ENCODE data around the gene ATP13A4.

Gene ATP13A4

DNA sequence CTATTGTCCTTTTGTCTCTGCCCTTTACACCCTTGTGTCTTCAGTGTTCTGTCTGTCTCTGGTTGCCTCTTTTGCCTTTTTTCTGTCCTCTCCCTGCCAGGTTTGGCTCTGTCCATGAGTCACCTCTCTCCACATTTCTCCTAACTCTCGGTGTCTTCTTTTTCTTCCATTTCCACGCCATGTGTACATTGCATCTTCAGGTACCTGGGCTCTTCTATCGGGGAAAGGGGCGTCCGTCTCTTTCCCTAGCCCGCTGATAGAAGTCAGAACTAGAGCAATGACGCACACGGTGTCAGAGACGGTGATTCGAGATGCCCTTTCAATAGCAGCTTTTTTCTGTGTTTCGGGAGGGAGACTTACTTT, 39.0 kb upstream of the ATP13A4 start:
- ChIA-PET CTCF (no interaction called here), POLR2A (ENCODE audit: low non-redundant PET) (no interaction called here)
- peak overlapping the region; percentile 85 for H3K27ac ChIP-seq
- TF ChIP-seq, protein P1, sequence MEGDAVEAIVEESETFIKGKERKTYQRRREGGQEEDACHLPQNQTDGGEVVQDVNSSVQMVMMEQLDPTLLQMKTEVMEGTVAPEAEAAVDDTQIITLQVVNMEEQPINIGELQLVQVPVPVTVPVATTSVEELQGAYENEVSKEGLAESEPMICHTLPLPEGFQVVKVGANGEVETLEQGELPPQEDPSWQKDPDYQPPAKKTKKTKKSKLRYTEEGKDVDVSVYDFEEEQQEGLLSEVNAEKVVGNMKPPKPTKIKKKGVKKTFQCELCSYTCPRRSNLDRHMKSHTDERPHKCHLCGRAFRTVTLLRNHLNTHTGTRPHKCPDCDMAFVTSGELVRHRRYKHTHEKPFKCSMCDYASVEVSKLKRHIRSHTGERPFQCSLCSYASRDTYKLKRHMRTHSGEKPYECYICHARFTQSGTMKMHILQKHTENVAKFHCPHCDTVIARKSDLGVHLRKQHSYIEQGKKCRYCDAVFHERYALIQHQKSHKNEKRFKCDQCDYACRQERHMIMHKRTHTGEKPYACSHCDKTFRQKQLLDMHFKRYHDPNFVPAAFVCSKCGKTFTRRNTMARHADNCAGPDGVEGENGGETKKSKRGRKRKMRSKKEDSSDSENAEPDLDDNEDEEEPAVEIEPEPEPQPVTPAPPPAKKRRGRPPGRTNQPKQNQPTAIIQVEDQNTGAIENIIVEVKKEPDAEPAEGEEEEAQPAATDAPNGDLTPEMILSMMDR (conservative IDR thresholded peaks at IDR 0.05; ENCODE audit: low read depth): no peak
- peak; percentile 30 for DNase-seq (ENCODE audit: low spot score)

GRCh38 chr3:193592841-193593667, 38.4 kb upstream of the ATP13A4 start, which contains the start of gene OPA1:
TSS of gene OPA1 (plus strand) at chr3:193593208. CDS start at chr3:193593378, 170 bp downstream.
- POLR2A ChIA-PET (ENCODE audit: low non-redundant PET): no interaction called here
- CTCF ChIA-PET: no interaction called here
- peak; percentile 99 for DNase-seq (ENCODE audit: low spot score)
- TF ChIP-seq, protein P1 (conservative IDR thresholded peaks at IDR 0.05; ENCODE audit: low read depth): peak; percentile 46; the same call in 1 of the 2 replicates
- peak within 1 kb of the TSS; percentile 85 for H3K27ac ChIP-seq

- H3K27ac ChIP-seq: no peak overlapping the region
- TF ChIP-seq, protein P1 (conservative IDR thresholded peaks at IDR 0.05; ENCODE audit: low read depth): no peak
- POLR2A ChIA-PET (ENCODE audit: low non-redundant PET): no interaction called here
- DNase-seq (ENCODE audit: low spot score): peak; percentile 80
- CTCF ChIA-PET: interaction anchor here (0.6 kb wide), 1 partner anchor 371 kb away, joined by 3 read pairs; no protein-coding TSS in a partner anchor
These were observed 35.6 kb upstream of the ATP13A4 start for GRCh38 chr3:193590088-193590856.

DNA sequence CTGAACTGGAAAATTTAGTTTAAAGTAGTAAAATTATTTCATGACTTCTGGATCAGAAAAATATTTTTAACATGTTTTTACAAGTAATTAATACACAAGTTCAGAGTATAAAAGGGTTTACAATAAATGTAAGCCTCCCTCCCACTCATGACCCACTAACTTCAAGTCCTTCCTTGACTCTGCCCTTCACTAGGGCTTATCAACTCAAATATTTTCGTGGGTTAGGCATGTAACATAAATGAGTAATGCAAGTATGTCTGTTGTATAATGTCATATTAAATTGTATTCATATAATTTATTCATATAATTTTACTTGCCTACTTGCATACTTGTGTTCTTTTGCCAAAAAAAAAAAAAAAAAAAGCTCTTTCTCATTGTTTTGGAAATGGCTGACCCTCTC, 34.9 kb upstream of the ATP13A4 start:
- TF ChIP-seq, protein P1 (conservative IDR thresholded peaks at IDR 0.05; ENCODE audit: low read depth): no peak
- ChIA-PET POLR2A (ENCODE audit: low non-redundant PET) (no interaction called here), CTCF (interaction anchor here (0.6 kb wide), 1 partner anchor 371 kb away, joined by 3 read pairs; no protein-coding TSS in a partner anchor)
- no peak for DNase-seq (ENCODE audit: low spot score)
- H3K27ac ChIP-seq: no peak overlapping the region

- TF ChIP-seq, protein P1 (conservative IDR thresholded peaks at IDR 0.05; ENCODE audit: low read depth): no peak
- POLR2A ChIA-PET (ENCODE audit: low non-redundant PET): no interaction called here
These were observed 34.4 kb upstream of the ATP13A4 start for GRCh38 chr3:193589129-193589528.

GRCh38 chr3:193586526-193586925, 31.8 kb upstream of the ATP13A4 start:
- no peak for DNase-seq (ENCODE audit: low spot score)
- H3K27ac ChIP-seq: no peak overlapping the region
- TF ChIP-seq, protein P1 (conservative IDR thresholded peaks at IDR 0.05; ENCODE audit: low read depth): no peak
- POLR2A ChIA-PET (ENCODE audit: low non-redundant PET): no interaction called here
- CTCF ChIA-PET: interaction anchor here (0.6 kb wide), 1 partner anchor 665 kb away, joined by 3 read pairs; no protein-coding TSS in a partner anchor

More at GRCh38 chr3:193589129-193589528, 34.4 kb upstream of the ATP13A4 start:
- DNase-seq (ENCODE audit: low spot score): no peak
- no peak overlapping the region for H3K27ac ChIP-seq
- CTCF ChIA-PET: interaction anchor here (0.7 kb wide), 1 partner anchor 156 kb away, joined by 3 read pairs; no protein-coding TSS in a partner anchor
